Adipose tissue (tissue), 3 donors: Measurements from ENCODE around the gene RAPGEF1. TPM values are rescaled to one million over a fixed set of nuclear protein-coding genes. Genes with fewer than 3 reads are reported as not detected.

ENCODE experiments used
- H3K27ac ChIP-seq: one replicate; pipeline ENCODE4 v1.5.1; 2013; ENCODE audit warnings: low read depth, low read length
- WGBS, 3 donors: extraction: QIAGEN DNeasy Blood & Tissue Kit; methylation state at CpG; one replicate each; pipeline ENCODE4 v1.1.7; 2013; 5-methylcytosine and 5-hydroxymethylcytosine counted together
- polyA plus RNA-seq, 3 donors: library from polyadenylated mRNA; stranded (reverse); fragments of 200-250 nt; gene quantifications; one replicate each; pipeline ENCODE4 v1.2.3, GENCODE V29; 2013
- donor health status: healthy with polysubstance abuse.
- donor health status: Bipolar disorder and iron deficiency.
- donor health status: healthy.

RAPGEF1 gene
- polyA plus RNA-seq, 3 donors: 31.2 to 34.8 (median 32.8) TPM

- H3K27ac ChIP-seq: no peak overlapping the region
- WGBS, 3 donors: 63 to 69% (median 66%) methylated on average over 21 of the region's 21 CpGs
Observed at GRCh38 chr9:131590907-131591844, 148.7 kb downstream of the RAPGEF1 start.

DNA sequence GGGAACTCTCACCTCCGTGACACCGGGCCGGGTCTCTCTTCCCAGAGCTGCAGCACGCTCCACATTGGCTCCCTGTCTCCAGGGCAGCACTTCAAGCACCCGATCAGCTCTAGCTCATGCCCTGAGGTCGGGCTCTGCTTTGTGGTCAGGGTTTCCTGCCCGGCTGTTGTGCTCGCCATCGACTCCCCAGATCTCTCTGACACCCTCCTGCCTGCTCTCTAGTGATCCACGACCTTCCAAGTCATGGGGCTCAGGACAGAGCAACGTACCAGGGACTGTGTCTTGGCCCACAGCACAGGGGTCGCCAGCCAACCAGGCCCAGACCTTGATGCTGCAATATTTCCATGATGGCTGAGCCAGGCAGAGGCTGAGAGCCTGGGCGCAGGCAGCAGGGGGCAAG, 149.4 kb downstream of the RAPGEF1 start:
- 58 to 89% (median 62%) methylated on average over 13 of the region's 13 CpGs for WGBS, 3 donors

DNA sequence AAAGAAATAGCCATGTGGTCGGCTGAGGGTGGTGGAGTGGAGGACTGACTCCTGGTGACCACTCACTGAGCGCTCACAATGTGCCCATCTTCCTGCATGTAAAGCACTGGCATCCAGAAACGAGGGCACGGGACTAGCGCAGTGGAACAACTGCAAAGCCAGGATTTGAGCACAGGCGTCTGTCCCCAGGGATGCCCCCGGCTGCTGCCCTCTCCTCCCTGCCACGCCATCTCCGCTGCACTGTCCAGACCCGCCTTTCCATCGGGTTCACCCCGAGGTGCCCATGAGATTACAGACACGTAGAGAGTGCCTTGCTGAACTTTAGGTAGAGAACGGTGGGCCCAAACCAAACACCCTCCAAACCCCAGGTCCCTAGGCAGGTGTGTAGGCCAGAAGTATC, 149.9 kb downstream of the RAPGEF1 start:
- no peak overlapping the region for H3K27ac ChIP-seq
- 92 to 94% (median 93%) methylated on average over 14 of the region's 14 CpGs for WGBS, 3 donors

More for the DNA sequence above, 149.4 kb downstream of the RAPGEF1 start:
- no peak overlapping the region for H3K27ac ChIP-seq

DNA sequence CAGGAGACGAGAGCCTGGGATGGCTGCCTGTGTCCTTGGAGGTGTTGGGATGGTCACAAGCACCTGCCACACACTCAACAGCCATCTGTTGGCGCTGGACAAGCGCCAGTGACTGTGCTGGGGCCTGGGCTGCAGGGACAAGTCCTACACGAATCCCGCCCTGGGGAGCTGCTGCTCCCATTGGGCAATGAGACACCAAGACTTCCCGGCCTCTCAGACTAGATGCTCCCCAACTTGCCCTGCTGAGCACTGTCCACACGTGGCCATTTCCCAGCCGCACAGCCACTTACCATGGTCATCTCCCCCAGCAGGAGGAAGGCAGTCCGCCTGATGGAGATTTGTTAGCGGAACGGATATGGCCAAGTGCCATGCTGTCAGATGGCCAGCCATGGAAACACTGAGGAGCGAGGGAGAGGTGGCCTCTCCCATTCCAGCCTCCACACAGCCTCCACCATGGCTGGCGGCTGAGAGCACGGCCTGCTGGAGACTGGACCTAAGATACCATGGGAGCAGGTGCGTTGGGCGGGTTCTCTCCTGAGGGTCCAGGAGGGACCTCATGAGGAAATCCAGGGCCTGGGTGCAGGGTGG, 150.7 kb downstream of the RAPGEF1 start:
- WGBS, 3 donors: 92 to 94% (median 94%) methylated on average over 16 of the region's 16 CpGs
- no peak overlapping the region for H3K27ac ChIP-seq

DNA sequence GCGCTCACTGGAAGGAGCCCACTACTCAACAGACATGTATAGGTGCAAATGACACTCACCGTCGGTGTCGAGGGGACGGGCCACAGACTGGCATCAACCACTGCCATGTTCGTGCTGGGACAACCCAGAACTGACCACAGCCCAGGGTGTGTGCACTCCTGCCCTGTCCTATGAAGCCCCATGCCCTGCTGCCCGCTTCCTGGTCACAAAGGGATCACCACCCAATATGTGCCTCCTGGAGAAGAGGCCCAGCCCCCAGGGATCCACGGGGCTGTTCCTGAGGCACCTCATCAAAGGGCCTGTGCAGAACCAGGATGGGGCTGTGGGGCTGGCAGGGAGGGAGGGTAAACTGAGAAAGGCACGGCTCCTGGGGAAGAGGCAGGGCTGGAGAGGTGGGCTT, 151.5 kb downstream of the RAPGEF1 start:
- H3K27ac ChIP-seq: no peak overlapping the region
- 93 to 98% (median 94%) methylated on average over 8 to 9 of the region's 9 CpGs for WGBS, 3 donors

DNA sequence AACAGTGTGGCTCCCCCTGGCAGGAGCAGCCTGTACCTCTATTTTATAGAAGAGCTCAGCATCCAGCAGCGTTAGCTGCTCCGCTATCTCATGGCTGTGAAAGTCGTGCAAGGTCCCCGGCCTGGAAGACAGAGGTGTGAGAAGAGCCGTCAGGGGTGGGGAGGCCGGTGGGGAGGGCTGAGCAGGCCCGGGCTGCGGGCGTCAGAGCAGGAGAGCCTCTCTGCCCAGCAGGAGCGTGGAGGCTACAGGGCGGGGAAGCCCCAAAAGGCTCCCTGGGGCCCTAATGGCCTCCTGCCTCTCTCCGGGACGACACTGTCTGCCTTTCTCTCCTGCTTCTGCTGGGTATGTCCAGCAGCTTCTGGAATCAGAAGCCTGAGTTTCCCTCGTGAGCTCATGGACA, 152.0 kb downstream of the RAPGEF1 start:
- no peak overlapping the region for H3K27ac ChIP-seq
- 87 to 91% (median 87%) methylated on average over 14 of the region's 14 CpGs for whole genome bisulfite sequencing, 3 donors

- no peak overlapping the region for H3K27ac ChIP-seq
- WGBS, 3 donors: 83 to 89% (median 87%) methylated on average over 9 of the region's 9 CpGs
Observed at GRCh38 chr9:131587331-131587730, 152.5 kb downstream of the RAPGEF1 start.

GRCh38 chr9:131585375-131585774, 154.5 kb downstream of the RAPGEF1 start:
- no peak overlapping the region for H3K27ac ChIP-seq
- 49 to 85% (median 52%) methylated on average over 8 of the region's 8 CpGs for WGBS, 3 donors

- no peak overlapping the region for H3K27ac ChIP-seq
- WGBS, 3 donors: 55 to 93% (median 72%) methylated on average over 7 of the region's 7 CpGs
Observed at GRCh38 chr9:131584858-131585257, 155.0 kb downstream of the RAPGEF1 start.

DNA sequence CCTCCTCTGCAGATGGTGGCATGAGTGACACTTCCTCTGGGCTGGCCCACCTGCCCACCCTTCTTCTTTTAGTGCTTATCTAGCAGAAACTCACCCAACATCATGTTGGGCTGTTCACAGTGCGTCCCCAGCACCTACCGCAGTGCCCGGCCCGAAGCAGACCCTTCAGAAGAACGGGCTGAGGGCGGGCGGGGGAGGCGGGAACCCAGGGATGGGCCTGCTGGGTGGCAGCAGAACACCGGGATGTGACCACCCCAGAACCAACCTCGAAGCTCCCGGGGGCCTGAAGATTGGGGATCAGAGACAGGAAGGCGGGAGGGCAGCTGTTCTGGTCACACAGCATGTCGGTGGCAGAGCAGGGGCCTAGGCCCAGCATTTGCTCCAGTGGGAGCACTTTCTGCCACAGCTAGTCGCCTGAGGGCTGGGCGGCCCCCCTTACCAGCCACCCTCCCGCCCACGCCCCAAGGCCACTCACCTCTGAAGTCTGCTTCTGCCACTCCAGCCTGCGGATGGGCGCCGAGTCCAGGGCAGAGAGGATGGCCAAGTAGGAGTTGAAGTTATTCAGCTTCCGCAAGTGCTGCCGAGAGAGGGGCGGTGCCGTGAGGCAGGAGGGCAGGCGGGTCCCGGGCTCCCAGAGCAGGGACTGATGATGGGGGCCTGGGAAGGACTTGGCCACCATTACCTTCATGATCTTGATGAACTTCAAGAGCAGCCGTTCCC, 155.9 kb downstream of the RAPGEF1 start:
- WGBS, 3 donors: 89 to 94% (median 90%) methylated on average over 27 of the region's 27 CpGs
- no peak overlapping the region for H3K27ac ChIP-seq

- H3K27ac ChIP-seq: no peak overlapping the region
- 81 to 91% (median 86%) methylated on average over 5 of the region's 5 CpGs for WGBS, 3 donors
Observed at GRCh38 chr9:131583337-131583645, 156.6 kb downstream of the RAPGEF1 start.

GRCh38 chr9:131582466-131583336, 157.2 kb downstream of the RAPGEF1 start:
- whole genome bisulfite sequencing, 3 donors: 90 to 92% (median 91%) methylated on average over 27 of the region's 27 CpGs
- H3K27ac ChIP-seq: no peak overlapping the region

DNA sequence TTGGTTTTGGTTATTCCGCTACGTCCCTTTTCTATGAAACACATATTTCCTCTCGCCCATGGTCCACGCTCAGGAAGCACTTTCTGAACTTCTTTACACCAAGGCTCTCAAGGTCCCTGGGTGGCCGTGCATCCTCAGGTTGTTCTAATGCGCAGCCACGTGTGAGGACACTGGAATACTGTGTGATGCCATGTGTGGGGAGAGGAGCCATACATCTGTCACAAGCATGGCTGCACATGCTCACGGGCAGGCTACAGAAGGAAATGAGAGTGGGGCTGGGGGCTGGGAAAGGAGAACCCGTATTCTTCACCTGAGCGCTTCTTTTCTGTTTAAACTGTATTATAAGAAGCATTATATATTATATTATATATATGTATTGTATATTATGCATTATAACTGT, 157.8 kb downstream of the RAPGEF1 start:
- no peak overlapping the region for H3K27ac ChIP-seq
- 92 to 94% (median 94%) methylated on average over 10 of the region's 10 CpGs for WGBS, 3 donors

GRCh38 chr9:131580358-131580757, 159.5 kb downstream of the RAPGEF1 start:
- H3K27ac ChIP-seq: no peak overlapping the region
- 93 to 94% (median 94%) methylated on average over 9 of the region's 9 CpGs for WGBS, 3 donors

DNA sequence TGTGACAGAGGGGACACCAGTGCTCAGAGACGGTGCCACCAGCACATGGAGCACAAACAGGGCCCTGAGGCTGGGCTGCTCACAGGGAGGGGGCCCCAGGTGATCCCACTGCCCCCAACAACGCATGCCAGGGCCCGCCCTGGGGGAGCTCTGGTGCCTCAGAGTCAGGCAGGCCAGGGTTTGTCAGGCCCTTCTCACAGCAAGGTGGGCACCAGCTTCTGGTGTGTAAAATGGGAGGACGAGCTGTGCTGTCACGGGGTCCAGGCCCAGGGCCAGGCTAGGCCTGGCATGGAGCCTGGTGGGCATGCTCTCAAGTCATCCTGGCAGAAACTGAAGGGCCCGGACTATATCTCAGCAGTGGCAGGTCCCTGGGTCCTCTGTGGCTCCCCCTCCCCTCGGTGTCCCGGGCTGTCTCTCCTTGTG, 160.1 kb downstream of the RAPGEF1 start:
- WGBS, 3 donors: 78 to 92% (median 84%) methylated on average over 7 to 8 of the region's 8 CpGs
- H3K27ac ChIP-seq: no peak overlapping the region

DNA sequence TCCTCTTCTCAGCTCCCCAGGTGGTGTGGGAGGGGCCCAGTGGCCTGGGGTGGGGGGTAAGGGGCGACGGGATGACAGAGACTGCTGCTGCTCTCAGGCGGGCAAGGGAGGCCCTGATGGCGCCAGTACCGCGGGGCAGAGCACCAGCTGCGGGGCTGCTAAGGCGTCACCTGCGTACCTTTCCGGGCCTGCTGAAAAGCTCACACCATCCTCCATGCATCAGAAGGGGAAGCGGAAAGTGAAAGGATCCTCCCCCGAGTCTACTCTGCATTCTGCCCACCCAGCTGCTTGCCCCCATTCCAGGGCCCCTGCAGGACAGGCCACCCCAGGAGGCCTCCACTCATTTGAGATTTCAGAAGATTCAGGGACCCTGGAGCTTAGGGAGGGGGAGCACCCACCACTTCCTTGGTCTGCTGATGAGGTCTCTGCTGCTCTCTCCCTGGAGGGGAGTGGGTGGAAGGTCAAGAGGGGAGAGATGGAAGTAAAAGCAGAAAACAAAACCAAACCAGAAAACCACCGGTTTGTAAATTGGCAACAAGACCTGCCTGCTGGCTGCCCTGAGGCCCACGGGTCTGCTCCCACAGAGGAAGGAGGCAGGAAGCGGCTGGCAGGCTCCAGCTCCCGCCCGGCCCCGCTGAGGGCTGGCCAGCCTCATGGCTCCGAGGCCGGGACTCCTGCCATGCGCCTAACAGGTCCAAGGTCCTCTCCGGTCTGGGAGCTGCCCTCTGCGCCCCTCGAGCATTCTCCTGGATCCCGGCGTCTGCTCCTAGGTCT, 161.0 kb downstream of the RAPGEF1 start:
- 41 to 73% (median 49%) methylated on average over 20 to 26 of the region's 26 CpGs for WGBS, 3 donors
- H3K27ac ChIP-seq: no peak overlapping the region

DNA sequence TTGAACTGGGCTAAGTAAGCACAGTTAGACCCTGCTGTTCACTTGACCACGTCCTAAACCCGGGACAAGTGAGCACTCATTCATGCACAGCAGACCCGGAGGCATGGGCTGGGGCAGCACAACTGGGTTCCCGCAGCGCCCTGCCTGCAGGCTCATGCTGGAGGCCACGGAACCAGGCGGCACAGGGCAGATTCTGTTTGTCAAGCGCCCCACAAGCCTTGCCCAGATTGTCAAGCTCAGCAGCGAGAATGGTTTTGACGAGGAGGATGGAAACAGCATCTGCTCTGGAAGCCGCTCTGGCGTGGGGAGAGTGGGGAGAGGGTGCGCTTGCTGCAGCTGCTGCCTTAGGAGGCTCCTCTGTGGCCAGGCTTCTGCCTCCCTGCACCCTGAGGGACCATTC, 161.9 kb downstream of the RAPGEF1 start:
- WGBS, 3 donors: 83 to 91% (median 91%) methylated on average over 13 of the region's 13 CpGs

More for the DNA sequence above, 161.9 kb downstream of the RAPGEF1 start:
- H3K27ac ChIP-seq: no peak overlapping the region
